SK-N-DZ (cell line): ENCODE results near the gene RNPEPL1. TPM values are rescaled to one million over a fixed set of nuclear protein-coding genes. Genes with fewer than 3 reads are reported as not detected.
"Not testable (repeated sequence)": the region's sequence is repeated elsewhere in the genome, so short reads cannot be mapped to it uniquely, and the experiment has no call there.

Experiments
- DNase-seq: peaks from one replicate; pipeline ENCODE4 v3.0.0-alpha.2; 2015; ENCODE audit warnings: low spot score
- polyA plus RNA-seq, 2 experiments: library from polyadenylated mRNA; depleted of rRNA; stranded (reverse); fragments of >200 nt; gene quantifications; 2 replicates each; pipeline ENCODE4 v1.2.3, GENCODE V29; 2014

The RNPEPL1 gene
- polyA plus RNA-seq (2014; cell fraction: cytosol; rRNA removed) = 20.9 and 24.6 TPM in 2 replicates
- 52.1 and 94.9 TPM in 2 replicates for polyA plus RNA-seq (2014; cell fraction: nucleus; rRNA removed)

GRCh38 chr2:240567872-240568677 is at the start of gene RNPEPL1:
Gene RNPEPL1, plus strand, starts transcription at chr2:240568484. Its CDS starts 103 bp downstream, at chr2:240568587.
- no peak for DNase-seq

- DNase-seq = no peak
These were observed 49.3 kb upstream of the RNPEPL1 start for GRCh38 chr2:240518981-240519380.

GRCh38 chr2:240519396-240520129 is 48.7 kb upstream of the RNPEPL1 start:
- DNase-seq = no peak

- DNase-seq = no peak
These were observed 47.9 kb upstream of the RNPEPL1 start for GRCh38 chr2:240520130-240520973.

- DNase-seq = no peak
These were observed 47.3 kb upstream of the RNPEPL1 start for GRCh38 chr2:240520974-240521350.

GRCh38 chr2:240521885-240522284 is 46.4 kb upstream of the RNPEPL1 start:
- not testable (repeated sequence) for DNase-seq

GRCh38 chr2:240522406-240522805 is 45.9 kb upstream of the RNPEPL1 start:
- no peak for DNase-seq

GRCh38 chr2:240523451-240524281 is 44.6 kb upstream of the RNPEPL1 start:
- no peak for DNase-seq

GRCh38 chr2:240524963-240525718 is 43.1 kb upstream of the RNPEPL1 start:
- no peak for DNase-seq

- DNase-seq = no peak
These were observed 42.5 kb upstream of the RNPEPL1 start for GRCh38 chr2:240525802-240526201.

GRCh38 chr2:240526521-240526920 is 41.8 kb upstream of the RNPEPL1 start:
- DNase-seq = no peak

- DNase-seq = no peak
These were observed 41.0 kb upstream of the RNPEPL1 start for GRCh38 chr2:240527153-240527750.

- no peak for DNase-seq
These were observed 39.8 kb upstream of the RNPEPL1 start for GRCh38 chr2:240528406-240529040.

GRCh38 chr2:240529344-240529999 is 38.8 kb upstream of the RNPEPL1 start:
- no peak for DNase-seq

- DNase-seq = no peak
These were observed 38.1 kb upstream of the RNPEPL1 start for GRCh38 chr2:240530181-240530580.

- no peak for DNase-seq
These were observed 37.2 kb upstream of the RNPEPL1 start for GRCh38 chr2:240531038-240531437.

- no peak for DNase-seq
These were observed 36.1 kb upstream of the RNPEPL1 start for GRCh38 chr2:240532031-240532775.
